ENCODE measurements around the gene IKBIP. TPM values are rescaled to one million over a fixed set of nuclear protein-coding genes. Genes with fewer than 3 reads are reported as not detected.
A peak's percentile ranks its signal among the peaks of the same experiment; 100 is the strongest.

Gene IKBIP
- total RNA-seq = 10 to 100 TPM; 24.9 to 26.2 TPM

- ChIA-PET POLR2A (interaction anchor here (0.9 to 2.2 kb wide), 7 partner anchors 13 to 132 kb away, joined by 3 to 40 read pairs (median 4); partner anchors contain the start of gene SLC25A3), CTCF (interaction anchor here (1.2 to 1.6 kb wide), 4 partner anchors 52 to 154 kb away, joined by 3 to 12 read pairs (median 4); no protein-coding TSS in a partner anchor)
- Mint-ChIP-seq H3K27me3 (no peaks in the 10 kb centered on the region), H3K9me3 (no peaks in the 10 kb centered on the region), H3K4me1 (ENCODE audit: low read depth) (peaks cover 28% of the 10 kb centered on the region), H3K36me3 (peaks cover 17% of the 10 kb centered on the region), H3K27ac (peak within 1 kb of the TSS; percentile 95), H3K4me3 (peak within 1 kb of the TSS; percentile 96)
- DNase-seq = peak; percentile 98
- intact Hi-C loops (cut with micrococcal nuclease) = loop anchor here (1.0 to 10.0 kb wide), 7 partner anchors 11 to 1620 kb away; partner anchors contain the start of genes DEPDC4, SCYL2, SLC25A3 and TMPO
These were observed at the start of gene IKBIP, which contains the start of gene APAF1 for GRCh38 chr12:98644712-98645571. TSS of gene IKBIP (minus strand) at chr12:98644788. CDS start at chr12:98644701, 87 bp downstream. TSS of gene APAF1 (plus strand) at chr12:98645290. CDS start at chr12:98648360, 3,070 bp downstream.

- Mint-ChIP-seq H3K27ac (no peak overlapping the region), H3K4me1 (ENCODE audit: low read depth) (peaks cover 10% of the 10 kb centered on the region), H3K27me3 (no peaks in the 10 kb centered on the region), H3K36me3 (peaks cover 35% of the 10 kb centered on the region), H3K9me3 (no peaks in the 10 kb centered on the region), H3K4me3 (no peak overlapping the region)
- intact Hi-C loops (cut with micrococcal nuclease) = no loop called here
- POLR2A ChIA-PET = no interaction called here
- no peak for DNase-seq
- CTCF ChIA-PET = no interaction called here
These were observed 46.8 kb upstream of the IKBIP start for GRCh38 chr12:98691351-98691750.

GRCh38 chr12:98686603-98687002, 42.0 kb upstream of the IKBIP start:
- intact Hi-C loops (cut with micrococcal nuclease) = no loop called here
- no peaks in the 10 kb centered on the region for H3K27me3 Mint-ChIP-seq
- H3K4me1 Mint-ChIP-seq (ENCODE audit: low read depth) = peaks cover 4% of the 10 kb centered on the region
- H3K9me3 Mint-ChIP-seq = no peaks in the 10 kb centered on the region
- no peak overlapping the region for H3K4me3 Mint-ChIP-seq
- POLR2A ChIA-PET = no interaction called here
- H3K36me3 Mint-ChIP-seq = peaks cover 36% of the 10 kb centered on the region
- no peak for DNase-seq
- CTCF ChIA-PET = no interaction called here
- H3K27ac Mint-ChIP-seq = no peak overlapping the region

DNA sequence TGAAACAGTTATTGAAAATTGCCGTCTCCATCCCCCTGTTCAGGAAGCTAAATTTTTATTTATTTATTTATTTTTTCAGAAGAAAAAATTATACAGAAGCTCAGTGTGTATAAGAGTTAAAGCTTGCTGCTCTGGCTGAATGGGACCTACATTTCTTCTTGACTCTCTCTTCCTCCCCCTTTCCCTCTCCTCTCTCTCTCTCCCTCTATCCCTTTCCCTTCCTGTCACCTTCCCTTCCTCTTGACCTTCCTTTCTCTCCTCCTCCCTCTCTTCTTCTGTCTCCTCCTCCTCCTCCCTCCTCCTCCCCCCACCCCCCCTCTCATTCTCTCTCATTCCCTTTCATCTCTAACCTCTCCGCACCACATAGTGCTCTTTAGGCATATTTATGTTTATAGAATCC, 39.6 kb upstream of the IKBIP start:
- Mint-ChIP-seq H3K36me3 (peaks cover 28% of the 10 kb centered on the region), H3K4me1 (ENCODE audit: low read depth) (no peaks in the 10 kb centered on the region), H3K9me3 (no peaks in the 10 kb centered on the region), H3K27me3 (no peaks in the 10 kb centered on the region), H3K4me3 (no peak overlapping the region), H3K27ac (no peak overlapping the region)
- ChIA-PET POLR2A (interaction anchor here (0.6 kb wide), 1 partner anchor 138 kb away, joined by 3 read pairs; no protein-coding TSS in a partner anchor), CTCF (interaction anchor here (0.9 to 2.1 kb wide), 2 partner anchors 15 to 193 kb away, joined by 3 to 8 read pairs; no protein-coding TSS in a partner anchor)
- intact Hi-C loops (cut with micrococcal nuclease) = no loop called here
- no peak for DNase-seq

DNA sequence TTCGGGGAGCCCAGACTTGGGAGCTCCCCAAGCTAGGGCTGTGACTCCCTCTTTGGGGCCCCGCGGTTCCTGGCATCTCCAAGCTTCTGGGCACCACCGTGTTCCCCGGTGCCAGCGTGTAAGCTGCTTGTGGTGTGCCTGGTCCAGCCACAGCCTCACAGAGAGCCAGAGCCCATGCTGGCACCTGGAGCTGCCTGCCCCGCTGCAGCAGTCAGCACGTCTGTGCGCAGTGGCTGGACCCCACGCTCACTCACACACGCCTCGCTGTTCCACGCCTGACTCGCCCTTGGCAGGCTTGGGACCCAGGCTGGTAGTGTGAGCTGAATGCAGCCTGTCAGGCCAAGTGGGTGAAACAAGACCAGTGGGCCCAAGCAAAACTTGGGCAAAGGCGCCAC, 35.0 kb upstream of the IKBIP start:
- no peaks in the 10 kb centered on the region for H3K27me3 Mint-ChIP-seq
- H3K36me3 Mint-ChIP-seq = peaks cover 16% of the 10 kb centered on the region
- H3K4me1 Mint-ChIP-seq (ENCODE audit: low read depth) = no peaks in the 10 kb centered on the region
- ChIA-PET CTCF (no interaction called here), POLR2A (no interaction called here)
- no peaks in the 10 kb centered on the region for H3K9me3 Mint-ChIP-seq
- H3K4me3 Mint-ChIP-seq = no peak overlapping the region
- no peak overlapping the region for H3K27ac Mint-ChIP-seq
- no peak for DNase-seq
- intact Hi-C loops (cut with micrococcal nuclease) = no loop called here

DNA sequence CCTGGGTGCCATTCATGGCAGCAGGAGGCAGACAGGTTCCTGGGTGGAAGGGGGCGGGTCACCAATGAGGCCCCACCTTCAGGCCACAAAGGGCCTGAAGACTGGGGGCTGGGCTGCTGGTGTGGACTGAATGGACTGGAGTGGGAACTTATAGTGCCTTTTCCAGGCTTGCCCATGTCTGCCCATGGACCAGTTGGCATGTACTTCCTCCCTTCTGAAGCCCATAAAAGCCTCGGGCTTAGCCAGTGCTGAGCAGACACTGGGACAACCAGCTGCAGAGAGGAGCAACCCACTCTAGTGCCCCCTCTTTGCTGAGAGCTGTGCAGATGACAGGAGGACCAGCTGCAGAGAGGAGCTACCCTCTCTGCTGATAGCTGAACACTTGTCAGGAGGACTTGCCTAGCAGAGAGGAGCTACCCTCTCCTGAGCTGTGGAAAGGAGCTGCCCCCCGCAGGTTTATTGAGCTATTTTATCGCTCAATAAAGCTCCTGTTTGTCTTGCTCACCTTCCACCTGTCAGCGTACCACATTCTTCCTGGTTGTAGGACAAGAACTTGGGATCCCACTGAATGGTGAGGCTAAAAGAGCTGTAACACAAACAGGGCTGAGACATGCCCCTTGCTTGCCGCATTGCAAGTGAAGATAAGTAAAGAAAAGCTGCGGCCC, 34.5 kb upstream of the IKBIP start:
- Mint-ChIP-seq H3K27me3 (no peaks in the 10 kb centered on the region), H3K4me3 (no peak overlapping the region), H3K27ac (no peak overlapping the region), H3K36me3 (peaks cover 15% of the 10 kb centered on the region), H3K4me1 (ENCODE audit: low read depth) (no peaks in the 10 kb centered on the region), H3K9me3 (no peaks in the 10 kb centered on the region)
- POLR2A ChIA-PET = no interaction called here
- no peak for DNase-seq
- CTCF ChIA-PET = no interaction called here
- intact Hi-C loops (cut with micrococcal nuclease) = no loop called here

- Mint-ChIP-seq H3K27me3 (no peaks in the 10 kb centered on the region), H3K36me3 (peaks cover 11% of the 10 kb centered on the region), H3K9me3 (no peaks in the 10 kb centered on the region), H3K4me1 (ENCODE audit: low read depth) (no peaks in the 10 kb centered on the region), H3K4me3 (no peak overlapping the region), H3K27ac (no peak overlapping the region)
- ChIA-PET POLR2A (no interaction called here), CTCF (no interaction called here)
- intact Hi-C loops (cut with micrococcal nuclease) = no loop called here
- no peak for DNase-seq
These were observed 33.8 kb upstream of the IKBIP start for GRCh38 chr12:98678236-98678945.

- Mint-ChIP-seq H3K4me3 (no peak overlapping the region), H3K27me3 (no peaks in the 10 kb centered on the region), H3K9me3 (peaks cover 4% of the 10 kb centered on the region), H3K27ac (no peak overlapping the region), H3K4me1 (ENCODE audit: low read depth) (peaks cover 2% of the 10 kb centered on the region), H3K36me3 (peaks cover 6% of the 10 kb centered on the region)
- intact Hi-C loops (cut with micrococcal nuclease) = no loop called here
- POLR2A ChIA-PET = no interaction called here
- CTCF ChIA-PET = no interaction called here
- DNase-seq = no peak
These were observed 30.3 kb upstream of the IKBIP start for GRCh38 chr12:98674841-98675240.

DNA sequence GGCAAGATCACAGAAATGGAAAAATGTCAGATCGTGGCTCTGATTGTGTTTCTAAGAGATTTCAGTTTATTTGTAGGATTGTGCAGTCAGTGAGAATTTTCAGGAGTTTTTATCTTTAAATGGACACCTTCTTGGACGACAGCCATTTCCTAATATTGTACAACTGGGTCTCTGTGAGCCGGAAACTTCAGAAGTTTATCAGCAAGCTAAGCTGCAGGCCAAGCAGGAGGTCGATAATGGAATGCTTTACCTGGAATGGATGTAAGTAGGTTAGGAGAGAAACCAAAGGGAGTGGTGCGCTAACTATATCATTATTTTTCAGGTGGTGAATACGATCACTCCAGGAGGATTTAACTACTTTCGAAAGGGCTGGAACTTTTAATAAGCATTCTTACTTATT, 26.9 kb upstream of the IKBIP start:
- peaks cover 7% of the 10 kb centered on the region for H3K9me3 Mint-ChIP-seq
- CTCF ChIA-PET = no interaction called here
- peaks cover 27% of the 10 kb centered on the region for H3K36me3 Mint-ChIP-seq
- peaks cover 8% of the 10 kb centered on the region for H3K4me1 Mint-ChIP-seq (ENCODE audit: low read depth)
- no peaks in the 10 kb centered on the region for H3K27me3 Mint-ChIP-seq
- no peak overlapping the region for H3K4me3 Mint-ChIP-seq
- intact Hi-C loops (cut with micrococcal nuclease) = no loop called here
- POLR2A ChIA-PET = no interaction called here
- no peak overlapping the region for H3K27ac Mint-ChIP-seq
- DNase-seq = no peak

- ChIA-PET POLR2A (no interaction called here), CTCF (interaction anchor here (1.3 kb wide), 1 partner anchor 20 kb away, joined by 3 read pairs; no protein-coding TSS in a partner anchor)
- Mint-ChIP-seq H3K9me3 (peaks cover 7% of the 10 kb centered on the region), H3K36me3 (peaks cover 32% of the 10 kb centered on the region), H3K27ac (no peak overlapping the region), H3K4me3 (no peak overlapping the region), H3K27me3 (no peaks in the 10 kb centered on the region), H3K4me1 (ENCODE audit: low read depth) (peaks cover 8% of the 10 kb centered on the region)
- intact Hi-C loops (cut with micrococcal nuclease) = no loop called here
- no peak for DNase-seq
These were observed 25.2 kb upstream of the IKBIP start for GRCh38 chr12:98669751-98670150.

DNA sequence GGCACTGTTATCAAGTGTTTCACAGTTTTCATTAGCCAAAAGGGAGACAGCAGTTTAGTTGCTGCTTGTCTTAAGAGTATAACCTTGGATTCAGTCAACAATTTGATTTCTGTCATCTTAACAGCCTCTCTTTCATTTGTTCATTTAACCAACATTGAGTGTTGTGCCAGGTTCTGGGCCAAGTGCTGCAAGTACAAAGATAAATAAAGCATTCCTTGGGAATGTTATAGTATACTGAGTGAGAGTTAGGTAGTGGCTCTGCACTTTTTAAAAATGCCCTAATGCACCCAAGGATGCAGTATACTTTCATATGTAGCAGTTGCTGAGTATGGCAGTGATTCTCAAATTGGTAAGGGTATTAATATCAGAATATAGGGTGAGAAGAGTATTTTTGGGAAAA, 15.9 kb upstream of the IKBIP start:
- ChIA-PET POLR2A (no interaction called here), CTCF (no interaction called here)
- intact Hi-C loops (cut with micrococcal nuclease) = no loop called here
- Mint-ChIP-seq H3K36me3 (peaks cover 19% of the 10 kb centered on the region), H3K4me1 (ENCODE audit: low read depth) (peaks cover 11% of the 10 kb centered on the region), H3K9me3 (no peaks in the 10 kb centered on the region), H3K27ac (no peak overlapping the region), H3K27me3 (no peaks in the 10 kb centered on the region), H3K4me3 (no peak overlapping the region)
- DNase-seq = no peak
